HG03558 (cell line): Measurements from ENCODE around the gene FYB2.

Source experiments
- ATAC-seq: cut with Tn5 transposase; IDR thresholded peaks from one replicate; pipeline ENCODE4 v1.9.1; 2021; ENCODE audit warnings: moderate number of reproducible peaks; ENCODE audit not compliant: unreplicated experiment; ENCODE audit errors: extremely low read depth

FYB2 gene

GRCh38 chr1:56819387-56819899, at the start of gene FYB2:
Gene FYB2 (minus strand): TSS chr1:56819404. CDS start chr1:56819290, 114 bp downstream.
- ATAC-seq = no peak

- ATAC-seq = no peak
Measured at GRCh38 chr1:56868761-56869160, 49.6 kb upstream of the FYB2 start.

GRCh38 chr1:56867491-56867890, 48.3 kb upstream of the FYB2 start:
- no peak for ATAC-seq

- no peak for ATAC-seq
Measured at GRCh38 chr1:56866656-56867055, 47.5 kb upstream of the FYB2 start.

GRCh38 chr1:56864430-56864829, 45.2 kb upstream of the FYB2 start:
- no peak for ATAC-seq

- no peak for ATAC-seq
Measured at GRCh38 chr1:56863265-56863992, 44.2 kb upstream of the FYB2 start.

- ATAC-seq = no peak
Measured at GRCh38 chr1:56859287-56859686, 40.1 kb upstream of the FYB2 start.

- ATAC-seq = no peak
Measured at GRCh38 chr1:56856186-56856585, 37.0 kb upstream of the FYB2 start.

- no peak for ATAC-seq
Measured at GRCh38 chr1:56855190-56855589, 36.0 kb upstream of the FYB2 start.

GRCh38 chr1:56854521-56855099, 35.4 kb upstream of the FYB2 start, which contains the start of gene C8A:
Gene C8A (plus strand): TSS chr1:56854797. CDS start chr1:56854902, 105 bp downstream.
- no peak for ATAC-seq

- ATAC-seq = no peak
Measured at GRCh38 chr1:56852476-56852875, 33.3 kb upstream of the FYB2 start.

GRCh38 chr1:56850922-56851321, 31.7 kb upstream of the FYB2 start:
- no peak for ATAC-seq

GRCh38 chr1:56850411-56850810, 31.2 kb upstream of the FYB2 start:
- ATAC-seq = no peak

- ATAC-seq = no peak
Measured at GRCh38 chr1:56849750-56850149, 30.5 kb upstream of the FYB2 start.

GRCh38 chr1:56845343-56845742, 26.1 kb upstream of the FYB2 start:
- ATAC-seq = no peak

- no peak for ATAC-seq
Measured at GRCh38 chr1:56844545-56845136, 25.4 kb upstream of the FYB2 start.

GRCh38 chr1:56843544-56843943, 24.3 kb upstream of the FYB2 start:
- ATAC-seq = no peak

- ATAC-seq = no peak
Measured at GRCh38 chr1:56838759-56839158, 19.6 kb upstream of the FYB2 start.

- no peak for ATAC-seq
Measured at GRCh38 chr1:56837244-56837939, 18.2 kb upstream of the FYB2 start.

GRCh38 chr1:56836359-56836758, 17.2 kb upstream of the FYB2 start:
- no peak for ATAC-seq

GRCh38 chr1:56835657-56836056, 16.5 kb upstream of the FYB2 start:
- ATAC-seq = no peak
